IMR-90 (cell line): ENCODE data around the gene PRKN. TPM values are rescaled to one million over a fixed set of nuclear protein-coding genes. Genes with fewer than 3 reads are reported as not detected.

Experiments
- ATAC-seq: fragments of 200-7000 bp; cut with Tn5 transposase; 2 replicates; pipeline ENCODE4 v1.9.1; 2020; ENCODE audit warnings: low read depth, mild to moderate bottlenecking, moderate library complexity
- BruUV-seq: library from RNA; stranded (reverse); fragments of 400-500 nt; replicated peaks from 2 replicates; lab custom pipeline; 2021; lab: Mats Ljungman, UMichigan
- CTCF ChIA-PET: fragments of 300-600 bp; formaldehyde crosslinking; extraction: SDS; loops from one replicate; lab custom pipeline; 2021; ENCODE audit warnings: antibody characterized with exemption; lab: Yijun Ruan, JAX
- POLR2A ChIA-PET: fragments of 300-600 bp; sonication (Branson Sonifier 250); formaldehyde crosslinking; loops from one replicate; lab custom pipeline; 2022; ENCODE audit warnings: antibody characterized with exemption; ENCODE audit not compliant: unreplicated experiment; lab: Charles Lee
- DNase-seq: peaks from one replicate; pipeline ENCODE4 v3.0.0; 2013
- H2AFZ ChIP-seq: replicated peaks from 2 replicates; pipeline ENCODE3; 2013; ENCODE audit warnings: low read length, mild to moderate bottlenecking; ENCODE audit not compliant: poor library complexity
- H2AK5ac ChIP-seq: 2 replicates; pipeline ENCODE4 v1.6.1; 2013; ENCODE audit warnings: low read depth, low read length, inconsistent platforms
- H2AK9ac ChIP-seq: replicated peaks from 2 replicates; pipeline ENCODE3; 2013; ENCODE audit warnings: mild to moderate bottlenecking, low read depth, low read length, moderate library complexity; ENCODE audit not compliant: poor library complexity
- H2BK120ac ChIP-seq: 2 replicates; pipeline ENCODE4 v1.6.1; 2013; ENCODE audit warnings: low read depth, low read length, inconsistent platforms
- H2BK15ac ChIP-seq: 3 replicates; pipeline ENCODE4 v1.6.1; 2013; ENCODE audit warnings: low read depth, low read length, inconsistent platforms
- H2BK20ac ChIP-seq: 2 replicates; pipeline ENCODE4 v1.6.1; 2013; ENCODE audit warnings: low read depth, mild to moderate bottlenecking, inconsistent platforms, low read length, moderate library complexity
- H2BK5ac ChIP-seq: 2 replicates; pipeline ENCODE4 v1.6.1; 2013; ENCODE audit warnings: mild to moderate bottlenecking, low read depth, low read length, inconsistent platforms; ENCODE audit not compliant: poor library complexity, severe bottlenecking
- H3K14ac ChIP-seq: replicated peaks from 2 replicates; pipeline ENCODE4 v1.6.1; 2013; ENCODE audit warnings: low read depth, low read length, inconsistent platforms
- H3K18ac ChIP-seq: 2 replicates; pipeline ENCODE4 v1.6.1; 2013; ENCODE audit warnings: low read depth, low read length, control low read depth
- H3K23ac ChIP-seq: 2 replicates; pipeline ENCODE4 v1.6.1; 2013; ENCODE audit warnings: low read depth, low read length, inconsistent platforms
- H3K27ac ChIP-seq: 2 replicates; pipeline ENCODE4 v1.5.1; 2013; ENCODE audit warnings: mild to moderate bottlenecking, control low read depth, low read length; ENCODE audit not compliant: insufficient read depth
- H3K27me3 ChIP-seq: 2 replicates; pipeline ENCODE4 v1.6.1; 2013; ENCODE audit warnings: low read length; ENCODE audit not compliant: control insufficient read depth, insufficient read depth
- H3K36me3 ChIP-seq: 2 replicates; pipeline ENCODE4 v1.6.1; 2013; ENCODE audit warnings: low read length, mixed read lengths; ENCODE audit not compliant: control insufficient read depth, insufficient read depth
- H3K4ac ChIP-seq: 2 replicates; pipeline ENCODE4 v1.6.1; 2013; ENCODE audit warnings: low read depth, low read length, inconsistent platforms
- H3K4me1 ChIP-seq: 2 replicates; pipeline ENCODE4 v1.6.1; 2013; ENCODE audit warnings: low read length, mixed read lengths; ENCODE audit not compliant: control insufficient read depth, insufficient read depth
- H3K4me2 ChIP-seq: 2 replicates; pipeline ENCODE4 v1.6.1; 2013; ENCODE audit warnings: low read depth, mild to moderate bottlenecking, control low read depth, low read length, moderate library complexity
- H3K4me3 ChIP-seq: 2 replicates; pipeline ENCODE4 v1.5.1; 2013; ENCODE audit warnings: low read depth, mild to moderate bottlenecking, control low read depth, low read length, moderate library complexity; ENCODE audit not compliant: insufficient read depth
- H3K56ac ChIP-seq: 2 replicates; pipeline ENCODE4 v1.6.1; 2013; ENCODE audit warnings: low read length, inconsistent platforms; ENCODE audit not compliant: insufficient read depth; ENCODE audit errors: extremely low read depth
- H3K79me1 ChIP-seq, 2 experiments: 2 replicates each; pipeline ENCODE4 v1.6.1; 2013; ENCODE audit warnings: low read length in 2 of 2, inconsistent platforms in 1 of 2, low read depth in 1 of 2
- H3K9ac ChIP-seq: 2 replicates; pipeline ENCODE4 v1.6.1; 2013; ENCODE audit warnings: low read depth, low read length, control low read depth
- H3K9me1 ChIP-seq: 2 replicates; pipeline ENCODE4 v1.6.1; 2013; ENCODE audit warnings: low read length, inconsistent platforms; ENCODE audit not compliant: insufficient read depth
- H3K9me3 ChIP-seq: 2 replicates; pipeline ENCODE4 v1.6.1; 2013; ENCODE audit warnings: low read length; ENCODE audit not compliant: control insufficient read depth, insufficient read depth
- H4K20me1 ChIP-seq: 2 replicates; pipeline ENCODE4 v1.6.1; 2013; ENCODE audit warnings: low read length, inconsistent platforms; ENCODE audit not compliant: insufficient read depth
- H4K5ac ChIP-seq: 2 replicates; pipeline ENCODE4 v1.6.1; 2013; ENCODE audit warnings: mild to moderate bottlenecking, low read depth, low read length, control low read depth
- H4K8ac ChIP-seq, 2 experiments: 2 replicates each; pipeline ENCODE4 v1.6.1; 2013; ENCODE audit warnings: low read depth in 2 of 2, low read length in 2 of 2, control low read depth in 1 of 2, inconsistent platforms in 1 of 2
- H4K91ac ChIP-seq: 2 replicates; pipeline ENCODE4 v1.6.1; 2013; ENCODE audit warnings: low read depth, low read length, inconsistent platforms; ENCODE audit not compliant: insufficient read depth
- BHLHE40 ChIP-seq: fragments of 150-350 bp; IDR thresholded peaks from 2 replicates; pipeline ENCODE4 v1.6.1; 2016; ENCODE audit warnings: mild to moderate bottlenecking, low read depth, low read length
- CEBPB ChIP-seq: IDR thresholded peaks from 2 replicates; pipeline ENCODE4 v1.6.1; 2012; ENCODE audit warnings: low read depth, low read length, improper control_type of control experiment
- CHD1 ChIP-seq: IDR thresholded peaks from 2 replicates; pipeline ENCODE4 v1.6.1; 2012; ENCODE audit warnings: low read depth, low read length, improper control_type of control experiment
- FOS ChIP-seq: fragments of 150-350 bp; IDR thresholded peaks from 2 replicates; pipeline ENCODE4 v1.6.1; 2016; ENCODE audit warnings: low read depth, low read length
- MAFK ChIP-seq: IDR thresholded peaks from 2 replicates; pipeline ENCODE4 v1.6.1; 2012; ENCODE audit warnings: low read depth, low read length, improper control_type of control experiment
- MAZ ChIP-seq: IDR thresholded peaks from 2 replicates; pipeline ENCODE4 v1.6.1; 2012; ENCODE audit warnings: low read depth, mild to moderate bottlenecking, low read length, improper control_type of control experiment, moderate library complexity, borderline replicate concordance
- MXI1 ChIP-seq: IDR thresholded peaks from 2 replicates; pipeline ENCODE4 v1.6.1; 2012; ENCODE audit warnings: low read depth, mild to moderate bottlenecking, low read length, moderate library complexity, borderline replicate concordance
- NFE2L2 ChIP-seq: fragments of 150-350 bp; IDR thresholded peaks from 2 replicates; pipeline ENCODE4 v1.6.1; 2016; ENCODE audit warnings: low read depth, mild to moderate bottlenecking, low read length
- POLR2A ChIP-seq: IDR thresholded peaks from 2 replicates; pipeline ENCODE4 v1.6.1; 2012; ENCODE audit warnings: mild to moderate bottlenecking, low read depth, low read length
- RAD21 ChIP-seq: IDR thresholded peaks from 2 replicates; pipeline ENCODE4 v1.6.1; 2012; ENCODE audit warnings: low read length, improper control_type of control experiment
- RCOR1 ChIP-seq: IDR thresholded peaks from 2 replicates; pipeline ENCODE4 v1.6.1; 2012; ENCODE audit warnings: mild to moderate bottlenecking, low read length, improper control_type of control experiment; ENCODE audit not compliant: insufficient replicate concordance
- RFX5 ChIP-seq: IDR thresholded peaks from 2 replicates; pipeline ENCODE4 v1.8.0; 2012; ENCODE audit warnings: low read depth, mild to moderate bottlenecking, low read length, moderate library complexity
- SMC3 ChIP-seq: fragments of 150-350 bp; IDR thresholded peaks from 2 replicates; pipeline ENCODE4 v1.6.1; 2016; ENCODE audit warnings: low read depth, mild to moderate bottlenecking, antibody characterized with exemption, low read length, moderate library complexity
- WGBS, 2 experiments: methylation state at CpG; one replicate each; pipeline versions ENCODE4 v1.1.5 to v1.1.7; 2013; ENCODE audit warnings: missing lambda C conversion rate in 2 of 2; ENCODE audit not compliant: insufficient read length in 1 of 2; ENCODE audit errors: extremely low coverage in 2 of 2; 5-methylcytosine and 5-hydroxymethylcytosine counted together
- dilution Hi-C: fragments of 300-500 bp; cut with HindIII; formaldehyde crosslinking; loops from one replicate; pipeline ENCODE4 v1.14.3; 2018; ENCODE audit warnings: low sequenced_read_pairs; ENCODE audit not compliant: unreplicated experiment
- in situ Hi-C: fragments of 300-500 bp; cut with MboI; formaldehyde crosslinking; loops from 3 replicates; pipeline ENCODE4 v1.14.3; 2019; ENCODE audit warnings: low sequenced_read_pairs, inconsistent platforms, mixed read lengths
- intact Hi-C: fragments of 100-400 bp; cut with micrococcal nuclease; formaldehyde crosslinking; loops from 2 replicates; pipeline ENCODE4 v1.10.0; 2022
- polyA plus RNA-seq, 3 experiments: library from polyadenylated mRNA; depleted of rRNA; stranded (reverse); fragments of >200 nt; gene quantifications; 2 replicates each; pipeline ENCODE4 v1.2.3, GENCODE V29; 2012; ENCODE audit warnings: low replicate concordance in 1 of 3
- total RNA-seq: library from RNA; depleted of rRNA; stranded (reverse); fragments of >200 nt; gene quantifications from 2 replicates; pipeline ENCODE4 v1.2.3, GENCODE V29; 2012
- TF ChIP-seq, protein P1 (sequence below): fragments of 150-350 bp; IDR thresholded peaks from 2 replicates; pipeline ENCODE4 v1.6.1; 2017; ENCODE audit warnings: mild to moderate bottlenecking, antibody characterized with exemption, low read length, low read depth
- TF ChIP-seq, protein P2 (sequence below): fragments of 150-350 bp; IDR thresholded peaks from 2 replicates; pipeline ENCODE4 v1.6.1; 2016; ENCODE audit warnings: low read depth, mild to moderate bottlenecking, low read length, moderate library complexity, borderline replicate concordance
- TF ChIP-seq, protein P3 (sequence below): conservative IDR thresholded peaks from 2 replicates; pipeline ENCODE4 v1.5.1; 2012; ENCODE audit warnings: mild to moderate bottlenecking, low read depth, low read length, improper control_type of control experiment

Gene PRKN
- total and polyA plus RNA-seq, 2 of the 4 experiments (the other 2 are of a cell fraction): 0.15 to 0.18 TPM

DNA sequence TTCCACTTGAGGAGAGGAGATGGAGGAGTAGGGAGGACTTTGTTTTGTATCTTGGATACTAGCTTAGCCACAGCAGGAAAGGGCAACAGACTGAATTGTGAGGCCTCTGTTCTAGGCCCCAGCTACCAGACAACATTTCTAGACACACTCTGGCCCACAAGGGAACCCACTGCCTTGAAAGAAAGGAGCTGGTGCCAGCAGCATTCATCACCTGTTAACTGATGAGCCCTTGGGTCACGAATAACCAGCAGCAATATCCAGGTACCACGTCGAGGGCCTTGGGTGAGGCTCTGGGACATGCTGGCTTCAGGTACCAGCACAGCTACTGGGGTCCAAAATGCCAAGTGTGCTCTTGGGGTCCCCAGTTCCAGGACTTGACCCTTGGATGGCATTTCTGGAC is 165.5 kb downstream of the PRKN start:
- Histone ChIP-seq H3K18ac (no peak overlapping the region), H4K20me1 (no peaks in the 10 kb centered on the region), H3K27me3 (no peaks in the 10 kb centered on the region), H2BK120ac (no peak overlapping the region), H2BK5ac (no peak overlapping the region), H3K14ac (no peak overlapping the region), H3K4me1 (no peaks in the 10 kb centered on the region), H3K4me3 (no peak overlapping the region), H2BK20ac (no peak overlapping the region), H3K9ac (no peak overlapping the region), H3K23ac (no peak overlapping the region), H3K36me3 (no peaks in the 10 kb centered on the region), H2AK5ac (no peak overlapping the region), H3K56ac (no peak overlapping the region), H4K91ac (no peak overlapping the region), H2BK15ac (no peak overlapping the region), H4K8ac (no peak overlapping the region), H2AFZ (no peak overlapping the region), H3K4me2 (no peak overlapping the region), H3K79me1 (no peaks in the 10 kb centered on the region), H4K5ac (no peak overlapping the region), H3K9me1 (no peaks in the 10 kb centered on the region), H3K9me3 (peaks cover 15% of the 10 kb centered on the region), H3K4ac (no peak overlapping the region), H2AK9ac (no peak overlapping the region), H3K27ac (no peak overlapping the region)
- POLR2A ChIA-PET: no interaction called here
- no peak for DNase-seq
- 20% methylated on average over 1 of the region's 3 CpGs; no CpG with 5 or more reads in 1 of the 2 experiments for WGBS, 2 experiments
- ATAC-seq: no peak
- no TSS peak for BruUV-seq
- CTCF ChIA-PET: no interaction called here
- in situ Hi-C loops (no loop called here), intact Hi-C loops (no loop called here), dilution Hi-C loops (no loop called here)
- no peak for TF ChIP-seq RCOR1
- no peak for TF ChIP-seq RFX5
- no peak for TF ChIP-seq RAD21
- TF ChIP-seq CEBPB: no peak
- TF ChIP-seq, protein P1, sequence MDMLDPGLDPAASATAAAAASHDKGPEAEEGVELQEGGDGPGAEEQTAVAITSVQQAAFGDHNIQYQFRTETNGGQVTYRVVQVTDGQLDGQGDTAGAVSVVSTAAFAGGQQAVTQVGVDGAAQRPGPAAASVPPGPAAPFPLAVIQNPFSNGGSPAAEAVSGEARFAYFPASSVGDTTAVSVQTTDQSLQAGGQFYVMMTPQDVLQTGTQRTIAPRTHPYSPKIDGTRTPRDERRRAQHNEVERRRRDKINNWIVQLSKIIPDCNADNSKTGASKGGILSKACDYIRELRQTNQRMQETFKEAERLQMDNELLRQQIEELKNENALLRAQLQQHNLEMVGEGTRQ: no peak
- TF ChIP-seq POLR2A: no peak
- TF ChIP-seq, protein P2, sequence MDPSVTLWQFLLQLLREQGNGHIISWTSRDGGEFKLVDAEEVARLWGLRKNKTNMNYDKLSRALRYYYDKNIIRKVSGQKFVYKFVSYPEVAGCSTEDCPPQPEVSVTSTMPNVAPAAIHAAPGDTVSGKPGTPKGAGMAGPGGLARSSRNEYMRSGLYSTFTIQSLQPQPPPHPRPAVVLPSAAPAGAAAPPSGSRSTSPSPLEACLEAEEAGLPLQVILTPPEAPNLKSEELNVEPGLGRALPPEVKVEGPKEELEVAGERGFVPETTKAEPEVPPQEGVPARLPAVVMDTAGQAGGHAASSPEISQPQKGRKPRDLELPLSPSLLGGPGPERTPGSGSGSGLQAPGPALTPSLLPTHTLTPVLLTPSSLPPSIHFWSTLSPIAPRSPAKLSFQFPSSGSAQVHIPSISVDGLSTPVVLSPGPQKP: no peak
- TF ChIP-seq MXI1: no peak
- TF ChIP-seq MAZ: no peak
- TF ChIP-seq BHLHE40: no peak
- TF ChIP-seq CHD1: no peak
- TF ChIP-seq MAFK: no peak
- no peak for TF ChIP-seq NFE2L2
- TF ChIP-seq, protein P3, sequence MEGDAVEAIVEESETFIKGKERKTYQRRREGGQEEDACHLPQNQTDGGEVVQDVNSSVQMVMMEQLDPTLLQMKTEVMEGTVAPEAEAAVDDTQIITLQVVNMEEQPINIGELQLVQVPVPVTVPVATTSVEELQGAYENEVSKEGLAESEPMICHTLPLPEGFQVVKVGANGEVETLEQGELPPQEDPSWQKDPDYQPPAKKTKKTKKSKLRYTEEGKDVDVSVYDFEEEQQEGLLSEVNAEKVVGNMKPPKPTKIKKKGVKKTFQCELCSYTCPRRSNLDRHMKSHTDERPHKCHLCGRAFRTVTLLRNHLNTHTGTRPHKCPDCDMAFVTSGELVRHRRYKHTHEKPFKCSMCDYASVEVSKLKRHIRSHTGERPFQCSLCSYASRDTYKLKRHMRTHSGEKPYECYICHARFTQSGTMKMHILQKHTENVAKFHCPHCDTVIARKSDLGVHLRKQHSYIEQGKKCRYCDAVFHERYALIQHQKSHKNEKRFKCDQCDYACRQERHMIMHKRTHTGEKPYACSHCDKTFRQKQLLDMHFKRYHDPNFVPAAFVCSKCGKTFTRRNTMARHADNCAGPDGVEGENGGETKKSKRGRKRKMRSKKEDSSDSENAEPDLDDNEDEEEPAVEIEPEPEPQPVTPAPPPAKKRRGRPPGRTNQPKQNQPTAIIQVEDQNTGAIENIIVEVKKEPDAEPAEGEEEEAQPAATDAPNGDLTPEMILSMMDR: no peak
- no peak for TF ChIP-seq SMC3
- no peak for TF ChIP-seq FOS
